ENCODE measurements around the gene ZNF841. TPM values are rescaled to one million over a fixed set of nuclear protein-coding genes. Genes with fewer than 3 reads are reported as not detected.

Gene ZNF841
- total and polyA plus RNA-seq, 2 of the 13 experiments (the other 11 are each of a cell fraction or from before 2014, with no cell fraction given) = 6.2 to 14.2 TPM

DNA sequence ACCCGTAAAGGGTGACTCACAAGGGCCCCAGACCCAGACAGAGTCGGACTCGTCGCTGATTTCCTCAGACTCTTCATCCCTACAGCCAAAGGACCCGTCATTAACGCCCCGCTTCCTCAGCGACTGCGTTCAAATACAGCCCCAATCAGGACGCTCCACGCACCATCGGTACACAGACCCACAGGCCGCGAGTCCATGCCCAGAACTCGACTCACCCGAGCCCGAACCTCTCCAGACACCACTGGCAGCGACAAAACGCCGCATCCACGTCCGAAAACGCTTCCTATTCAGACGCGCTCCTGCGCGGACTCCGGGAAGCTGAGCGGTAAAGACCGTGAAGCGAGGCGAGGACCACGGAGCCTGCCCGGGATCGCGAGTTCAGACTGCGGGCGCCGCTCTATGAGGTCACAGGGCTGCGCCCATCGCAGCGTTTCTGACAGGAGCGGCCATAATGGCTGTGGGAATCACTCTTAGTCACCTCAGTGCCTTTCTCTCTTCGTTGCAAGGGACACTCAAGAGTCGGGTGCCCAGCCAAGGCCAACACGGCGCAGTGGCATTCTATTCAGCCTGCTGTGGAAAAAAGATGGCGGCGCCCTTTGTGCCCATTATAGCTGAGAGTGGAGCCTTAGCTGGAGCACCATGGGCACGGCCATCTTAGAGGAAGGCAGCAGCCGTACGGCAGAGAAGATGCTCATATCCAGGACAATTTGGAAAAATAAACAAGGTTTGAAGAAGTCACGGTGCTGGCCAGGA, 67.4 kb downstream of the ZNF841 start, which contains the start of gene ZNF614 (continued):
- TF ChIP-seq GRHL1 (CRISPR knock-in tag; conservative IDR thresholded peaks at IDR 0.05) = no peak
- TF ChIP-seq ZNF605 (CRISPR knock-in tag; IDR thresholded peaks at IDR 0.05) = peak; percentile 88
- TF ChIP-seq TGIF2 (CRISPR knock-in tag; IDR thresholded peaks at IDR 0.05) = peak; percentile 90
- 0 out of 2 replicates have a peak, but pooled peaks have one; percentile 43 for TF ChIP-seq ZBTB43 (CRISPR knock-in tag; conservative IDR thresholded peaks at IDR 0.05)
- no peak for TF ChIP-seq ZNF530 (CRISPR knock-in tag; IDR thresholded peaks at IDR 0.05; ENCODE audit: low read depth)
- 0 out of 2 replicates have a peak, but pooled peaks have one; percentile 68 for TF ChIP-seq NFATC3 (CRISPR knock-in tag; IDR thresholded peaks at IDR 0.05)
- TF ChIP-seq HDAC6 (IDR thresholded peaks at IDR 0.05; ENCODE audit: low read depth, low read length) = no peak
- no peak for TF ChIP-seq ZNF484 (CRISPR knock-in tag; IDR thresholded peaks at IDR 0.05; ENCODE audit: borderline replicate concordance, low read depth)
- peak; percentile 42; the same call in 1 of the 2 replicates for TF ChIP-seq ZBTB44 (CRISPR knock-in tag; IDR thresholded peaks at IDR 0.05)
- TF ChIP-seq MIER2 (CRISPR knock-in tag; IDR thresholded peaks at IDR 0.05) = no peak
- peak; percentile 59; the same call in 1 of the 2 replicates for TF ChIP-seq MEIS2 (CRISPR knock-in tag; IDR thresholded peaks at IDR 0.05)
- peak; percentile 81; the same call in 1 of the 2 replicates for TF ChIP-seq NFRKB (IDR thresholded peaks at IDR 0.05)
- 0 out of 2 replicates have a peak, but pooled peaks have one; percentile 30 for TF ChIP-seq MAF1 (CRISPR knock-in tag; IDR thresholded peaks at IDR 0.05; ENCODE audit: borderline replicate concordance)
- no peak for TF ChIP-seq ZNF253 (CRISPR knock-in tag; IDR thresholded peaks at IDR 0.05; ENCODE audit: borderline replicate concordance)
- no peak for TF ChIP-seq ZXDC (CRISPR knock-in tag; IDR thresholded peaks at IDR 0.05)
- TF ChIP-seq HNF4A (CRISPR knock-in tag; IDR thresholded peaks at IDR 0.05) = peak; percentile 63
- TF ChIP-seq, protein P1, sequence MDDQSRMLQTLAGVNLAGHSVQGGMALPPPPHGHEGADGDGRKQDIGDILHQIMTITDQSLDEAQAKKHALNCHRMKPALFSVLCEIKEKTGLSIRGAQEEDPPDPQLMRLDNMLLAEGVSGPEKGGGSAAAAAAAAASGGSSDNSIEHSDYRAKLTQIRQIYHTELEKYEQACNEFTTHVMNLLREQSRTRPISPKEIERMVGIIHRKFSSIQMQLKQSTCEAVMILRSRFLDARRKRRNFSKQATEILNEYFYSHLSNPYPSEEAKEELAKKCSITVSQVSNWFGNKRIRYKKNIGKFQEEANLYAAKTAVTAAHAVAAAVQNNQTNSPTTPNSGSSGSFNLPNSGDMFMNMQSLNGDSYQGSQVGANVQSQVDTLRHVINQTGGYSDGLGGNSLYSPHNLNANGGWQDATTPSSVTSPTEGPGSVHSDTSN (CRISPR knock-in tag; IDR thresholded peaks at IDR 0.05; ENCODE audit: borderline replicate concordance) = no peak
- TF ChIP-seq, protein P2, sequence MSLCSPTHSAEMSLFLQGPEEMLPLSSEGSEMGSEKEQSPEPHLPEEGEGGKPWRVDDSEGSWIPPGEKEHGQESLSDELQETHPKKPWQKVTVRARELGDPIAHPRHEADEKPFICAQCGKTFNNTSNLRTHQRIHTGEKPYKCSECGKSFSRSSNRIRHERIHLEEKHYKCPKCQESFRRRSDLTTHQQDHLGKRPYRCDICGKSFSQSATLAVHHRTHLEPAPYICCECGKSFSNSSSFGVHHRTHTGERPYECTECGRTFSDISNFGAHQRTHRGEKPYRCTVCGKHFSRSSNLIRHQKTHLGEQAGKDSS (CRISPR knock-in tag; IDR thresholded peaks at IDR 0.05; ENCODE audit: borderline replicate concordance, low read depth) = peak; percentile 78; the same call in 1 of the 2 replicates
- TF ChIP-seq NCOR1 (IDR thresholded peaks at IDR 0.05; ENCODE audit: borderline replicate concordance, low read length) = no peak

Measured in HepG2 (cell line).